ENCODE results near the gene PHACTR2.

Gene PHACTR2

GRCh38 chr6:143880412-143880811 lies 202.6 kb downstream of the PHACTR2 start:
- H3K27me3 ChIP-seq (ENCODE audit: control insufficient read depth in 1 of 2, insufficient read depth in 2 of 2, low read length in 2 of 2), result no peaks in the 10 kb centered on the region
- H3K4me3 ChIP-seq (ENCODE audit: low read depth in 1 of 2, low read length in 2 of 2), result no peak overlapping the region
- H3K36me3 ChIP-seq (ENCODE audit: insufficient read depth, low read length), result no peaks in the 10 kb centered on the region
- H3K4me1 ChIP-seq (ENCODE audit: insufficient read depth, low read length), result no peaks in the 10 kb centered on the region
- H3K9me3 ChIP-seq (ENCODE audit: low read length), result no peaks in the 10 kb centered on the region
- no peak overlapping the region for H3K9ac ChIP-seq (ENCODE audit: low read length)
- H3K27ac ChIP-seq (ENCODE audit: low read depth, low read length), result no peak overlapping the region
